DOHH2 (cell line): ENCODE data around the gene TCP10L.

Experiments
- EZH2phosphoT487 ChIP-seq: fragments of 200-600 bp; sonication (generic); IDR thresholded peaks from 2 replicates; pipeline ENCODE4 v1.6.1; 2017; ENCODE audit warnings: borderline replicate concordance, mild to moderate bottlenecking, antibody characterized with exemption, low read length, moderate library complexity, mixed read lengths
- TF ChIP-seq, protein P1 (sequence below): fragments of 200-600 bp; sonication (generic); IDR thresholded peaks from one replicate; pipeline ENCODE4 v1.5.1; 2014; ENCODE audit warnings: antibody characterized with exemption, mild to moderate bottlenecking, low read depth, low read length; ENCODE audit not compliant: poor library complexity, severe bottlenecking

DNA sequence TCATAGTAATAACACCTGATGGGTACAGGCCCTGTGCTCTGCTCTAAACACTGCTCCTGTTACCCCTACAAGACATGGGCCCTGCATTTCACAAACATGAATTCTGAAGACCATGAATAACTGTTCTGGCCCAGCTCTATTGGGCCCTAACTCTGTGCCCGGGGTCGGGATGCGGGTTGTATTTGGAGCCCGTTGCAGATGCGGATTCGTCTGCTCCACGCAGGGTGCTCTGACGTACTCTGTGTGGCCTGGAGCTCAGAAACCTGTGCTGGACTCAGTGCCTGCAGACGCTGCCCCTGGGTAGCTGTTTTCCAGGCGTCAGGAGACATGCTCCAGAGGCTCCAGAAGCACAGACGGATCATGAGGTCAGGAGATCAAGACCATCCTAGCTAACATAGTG lies 10.1 kb upstream of the TCP10L start:
- TF ChIP-seq, protein P1, sequence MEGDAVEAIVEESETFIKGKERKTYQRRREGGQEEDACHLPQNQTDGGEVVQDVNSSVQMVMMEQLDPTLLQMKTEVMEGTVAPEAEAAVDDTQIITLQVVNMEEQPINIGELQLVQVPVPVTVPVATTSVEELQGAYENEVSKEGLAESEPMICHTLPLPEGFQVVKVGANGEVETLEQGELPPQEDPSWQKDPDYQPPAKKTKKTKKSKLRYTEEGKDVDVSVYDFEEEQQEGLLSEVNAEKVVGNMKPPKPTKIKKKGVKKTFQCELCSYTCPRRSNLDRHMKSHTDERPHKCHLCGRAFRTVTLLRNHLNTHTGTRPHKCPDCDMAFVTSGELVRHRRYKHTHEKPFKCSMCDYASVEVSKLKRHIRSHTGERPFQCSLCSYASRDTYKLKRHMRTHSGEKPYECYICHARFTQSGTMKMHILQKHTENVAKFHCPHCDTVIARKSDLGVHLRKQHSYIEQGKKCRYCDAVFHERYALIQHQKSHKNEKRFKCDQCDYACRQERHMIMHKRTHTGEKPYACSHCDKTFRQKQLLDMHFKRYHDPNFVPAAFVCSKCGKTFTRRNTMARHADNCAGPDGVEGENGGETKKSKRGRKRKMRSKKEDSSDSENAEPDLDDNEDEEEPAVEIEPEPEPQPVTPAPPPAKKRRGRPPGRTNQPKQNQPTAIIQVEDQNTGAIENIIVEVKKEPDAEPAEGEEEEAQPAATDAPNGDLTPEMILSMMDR, result no peak
- no peak for TF ChIP-seq EZH2phosphoT487
